Chondrocyte (in vitro differentiated cells): ENCODE results near the gene ARHGEF6. TPM values are rescaled to one million over a fixed set of nuclear protein-coding genes. Genes with fewer than 3 reads are reported as not detected.

Experiments
- DNase-seq: peaks from one replicate; pipeline ENCODE4 v3.0.0; 2021; ENCODE audit warnings: mixed read lengths, low spot score
- H3K27ac Mint-ChIP-seq: one replicate; pipeline ENCODE4 v1.8.0; 2021; ENCODE audit warnings: mild to moderate bottlenecking, moderate library complexity, mixed read lengths; ENCODE audit not compliant: unreplicated experiment
- H3K27me3 Mint-ChIP-seq: 2 replicates; pipeline ENCODE4 v1.8.0; 2021; ENCODE audit warnings: low read depth, mixed read lengths
- H3K36me3 Mint-ChIP-seq: 2 replicates; pipeline ENCODE4 v1.8.0; 2021; ENCODE audit warnings: low read depth, mixed read lengths
- H3K4me1 Mint-ChIP-seq: 2 replicates; pipeline ENCODE4 v1.8.0; 2021; ENCODE audit warnings: low read depth, mild to moderate bottlenecking, mixed read lengths
- H3K4me3 Mint-ChIP-seq: one replicate; pipeline ENCODE4 v1.8.0; 2021; ENCODE audit warnings: mild to moderate bottlenecking, moderate library complexity, mixed read lengths; ENCODE audit not compliant: unreplicated experiment
- H3K9me3 Mint-ChIP-seq: 2 replicates; pipeline ENCODE4 v1.8.0; 2021; ENCODE audit warnings: low read depth, mixed read lengths
- total RNA-seq: library from RNA; stranded (reverse); gene quantifications from 3 replicates; pipeline ENCODE4 v1.2.1, GENCODE V29; 2021
- TF ChIP-seq, protein P1 (sequence below): fragments of 200-600 bp; sonication (generic); IDR thresholded peaks from 2 replicates; pipeline ENCODE4 v1.5.0; 2021; ENCODE audit warnings: antibody characterized with exemption, mild to moderate bottlenecking, moderate library complexity

ARHGEF6 gene
- total RNA-seq, 1 donor from 2014 or later = 12.2 TPM

GRCh38 chrX:136784231-136784630, 3.5 kb upstream of the ARHGEF6 start:
- Mint-ChIP-seq H3K27ac (no peak overlapping the region), H3K27me3 (no peaks in the 10 kb centered on the region)
- TF ChIP-seq, protein P1, sequence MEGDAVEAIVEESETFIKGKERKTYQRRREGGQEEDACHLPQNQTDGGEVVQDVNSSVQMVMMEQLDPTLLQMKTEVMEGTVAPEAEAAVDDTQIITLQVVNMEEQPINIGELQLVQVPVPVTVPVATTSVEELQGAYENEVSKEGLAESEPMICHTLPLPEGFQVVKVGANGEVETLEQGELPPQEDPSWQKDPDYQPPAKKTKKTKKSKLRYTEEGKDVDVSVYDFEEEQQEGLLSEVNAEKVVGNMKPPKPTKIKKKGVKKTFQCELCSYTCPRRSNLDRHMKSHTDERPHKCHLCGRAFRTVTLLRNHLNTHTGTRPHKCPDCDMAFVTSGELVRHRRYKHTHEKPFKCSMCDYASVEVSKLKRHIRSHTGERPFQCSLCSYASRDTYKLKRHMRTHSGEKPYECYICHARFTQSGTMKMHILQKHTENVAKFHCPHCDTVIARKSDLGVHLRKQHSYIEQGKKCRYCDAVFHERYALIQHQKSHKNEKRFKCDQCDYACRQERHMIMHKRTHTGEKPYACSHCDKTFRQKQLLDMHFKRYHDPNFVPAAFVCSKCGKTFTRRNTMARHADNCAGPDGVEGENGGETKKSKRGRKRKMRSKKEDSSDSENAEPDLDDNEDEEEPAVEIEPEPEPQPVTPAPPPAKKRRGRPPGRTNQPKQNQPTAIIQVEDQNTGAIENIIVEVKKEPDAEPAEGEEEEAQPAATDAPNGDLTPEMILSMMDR = no peak

DNA sequence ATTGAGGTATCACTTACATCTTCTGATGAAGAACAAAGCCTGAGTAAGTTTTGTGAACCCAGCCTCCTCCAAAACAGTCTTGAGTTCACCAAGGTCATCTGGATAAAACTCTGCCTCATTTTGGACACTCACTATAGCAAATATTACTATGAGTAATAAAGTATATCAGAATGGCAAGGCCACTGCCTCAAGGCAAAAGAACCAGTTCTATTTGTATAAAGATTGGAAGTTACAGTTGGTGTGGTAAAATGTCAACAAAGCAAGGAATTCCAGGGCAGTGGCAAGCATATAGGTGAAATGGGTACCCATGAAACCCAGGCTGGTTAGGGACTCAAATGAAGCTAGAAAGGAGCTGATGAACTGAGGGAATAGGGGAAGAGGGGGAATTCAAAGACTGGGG, 2.4 kb upstream of the ARHGEF6 start:
- Mint-ChIP-seq H3K9me3 (peaks cover 11% of the 10 kb centered on the region), H3K4me1 (no peaks in the 10 kb centered on the region), H3K27me3 (no peaks in the 10 kb centered on the region), H3K27ac (peak overlapping the region; percentile 29), H3K36me3 (no peaks in the 10 kb centered on the region), H3K4me3 (no peak overlapping the region)
- no peak for DNase-seq
- TF ChIP-seq, protein P1 = no peak

More at GRCh38 chrX:136784231-136784630, 3.5 kb upstream of the ARHGEF6 start:
- peaks cover 11% of the 10 kb centered on the region for H3K9me3 Mint-ChIP-seq
- no peaks in the 10 kb centered on the region for H3K4me1 Mint-ChIP-seq
- H3K4me3 Mint-ChIP-seq = no peak overlapping the region
- H3K36me3 Mint-ChIP-seq = no peaks in the 10 kb centered on the region
- DNase-seq = no peak

- Mint-ChIP-seq H3K9me3 (peaks cover 10% of the 10 kb centered on the region), H3K4me1 (no peaks in the 10 kb centered on the region), H3K36me3 (no peaks in the 10 kb centered on the region), H3K4me3 (no peak overlapping the region), H3K27ac (no peak overlapping the region), H3K27me3 (no peaks in the 10 kb centered on the region)
- no peak for DNase-seq
- TF ChIP-seq, protein P1 = no peak
Measured at GRCh38 chrX:136781180-136781797, 557 bp upstream of the ARHGEF6 start.

DNA sequence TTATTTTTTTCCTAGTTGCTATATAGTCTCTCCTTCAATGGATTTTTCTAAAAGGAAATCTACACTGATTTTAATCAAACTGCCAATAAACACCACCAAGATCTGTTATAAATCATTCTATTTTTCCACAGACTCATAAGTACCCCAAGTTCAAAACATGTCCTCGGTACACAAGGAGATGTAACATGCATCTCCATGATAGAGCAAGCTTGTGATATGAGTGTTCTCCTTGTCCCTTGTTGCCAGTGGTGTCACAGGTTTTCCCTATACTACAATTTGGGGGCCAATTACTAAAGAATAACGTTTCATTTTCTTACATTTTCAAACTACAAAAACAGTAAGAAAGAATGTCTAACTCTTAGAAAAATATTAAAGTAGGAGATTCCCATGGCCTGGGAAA, 491 bp downstream of the ARHGEF6 start:
- Mint-ChIP-seq H3K27me3 (no peaks in the 10 kb centered on the region), H3K36me3 (no peaks in the 10 kb centered on the region), H3K9me3 (peaks cover 17% of the 10 kb centered on the region), H3K27ac (no peak overlapping the region), H3K4me1 (no peaks in the 10 kb centered on the region), H3K4me3 (no peak overlapping the region)
- TF ChIP-seq, protein P1 = no peak
- DNase-seq = no peak

- DNase-seq = no peak
- H3K4me1 Mint-ChIP-seq = no peaks in the 10 kb centered on the region
- H3K36me3 Mint-ChIP-seq = no peaks in the 10 kb centered on the region
- no peak overlapping the region for H3K27ac Mint-ChIP-seq
- H3K27me3 Mint-ChIP-seq = no peaks in the 10 kb centered on the region
- peaks cover 17% of the 10 kb centered on the region for H3K9me3 Mint-ChIP-seq
- no peak overlapping the region for H3K4me3 Mint-ChIP-seq
- TF ChIP-seq, protein P1 = no peak
Measured at GRCh38 chrX:136779346-136779781, 1.4 kb downstream of the ARHGEF6 start.
